Astrocyte (in vitro differentiated cells and primary cell): Measurements from ENCODE around the gene METTL27.

Experiments used
- EZH2 ChIP-seq: IDR thresholded peaks from 2 replicates; pipeline ENCODE4 v1.6.1; 2012; ENCODE audit warnings: mild to moderate bottlenecking, low read length, inconsistent platforms; ENCODE audit not compliant: insufficient read depth
- TF ChIP-seq, protein P1 (sequence below): IDR thresholded peaks from 2 replicates; pipeline ENCODE4 v1.5.1; 2011; ENCODE audit warnings: low read depth, mild to moderate bottlenecking, inconsistent platforms, low read length, moderate library complexity; ENCODE audit not compliant: insufficient read depth

DNA sequence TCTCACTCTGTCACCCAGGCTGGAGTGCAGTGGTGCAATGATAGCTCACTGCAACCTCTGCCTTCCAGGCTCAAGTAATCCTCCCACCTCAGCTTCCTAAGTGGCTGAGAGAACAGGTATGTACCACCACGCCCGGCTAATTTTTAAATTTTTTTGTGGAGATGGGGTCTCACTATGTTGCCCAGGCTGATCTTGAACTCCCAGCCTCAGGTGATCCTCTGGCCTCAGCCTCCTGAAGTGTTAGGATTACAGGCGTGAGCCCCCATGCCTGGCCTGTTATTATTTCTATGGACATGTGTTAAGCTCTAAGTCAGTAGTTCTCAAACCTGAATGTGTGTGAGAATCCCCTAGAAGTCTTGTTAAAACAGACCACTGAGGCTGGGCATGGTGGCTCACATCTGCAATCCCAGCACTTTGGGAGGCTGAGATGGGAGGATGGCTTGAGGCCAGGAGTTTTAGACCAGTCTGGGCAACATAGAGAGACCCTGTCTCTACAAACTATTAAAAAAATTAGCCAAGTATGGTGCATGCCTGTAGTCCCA, 43.2 kb upstream of the METTL27 start:
- TF ChIP-seq EZH2: no peak
- TF ChIP-seq, protein P1, sequence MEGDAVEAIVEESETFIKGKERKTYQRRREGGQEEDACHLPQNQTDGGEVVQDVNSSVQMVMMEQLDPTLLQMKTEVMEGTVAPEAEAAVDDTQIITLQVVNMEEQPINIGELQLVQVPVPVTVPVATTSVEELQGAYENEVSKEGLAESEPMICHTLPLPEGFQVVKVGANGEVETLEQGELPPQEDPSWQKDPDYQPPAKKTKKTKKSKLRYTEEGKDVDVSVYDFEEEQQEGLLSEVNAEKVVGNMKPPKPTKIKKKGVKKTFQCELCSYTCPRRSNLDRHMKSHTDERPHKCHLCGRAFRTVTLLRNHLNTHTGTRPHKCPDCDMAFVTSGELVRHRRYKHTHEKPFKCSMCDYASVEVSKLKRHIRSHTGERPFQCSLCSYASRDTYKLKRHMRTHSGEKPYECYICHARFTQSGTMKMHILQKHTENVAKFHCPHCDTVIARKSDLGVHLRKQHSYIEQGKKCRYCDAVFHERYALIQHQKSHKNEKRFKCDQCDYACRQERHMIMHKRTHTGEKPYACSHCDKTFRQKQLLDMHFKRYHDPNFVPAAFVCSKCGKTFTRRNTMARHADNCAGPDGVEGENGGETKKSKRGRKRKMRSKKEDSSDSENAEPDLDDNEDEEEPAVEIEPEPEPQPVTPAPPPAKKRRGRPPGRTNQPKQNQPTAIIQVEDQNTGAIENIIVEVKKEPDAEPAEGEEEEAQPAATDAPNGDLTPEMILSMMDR: no peak
